Fibroblast of villous mesenchyme (primary cell): ENCODE results near the gene CCL8. TPM values are rescaled to one million over a fixed set of nuclear protein-coding genes. Genes with fewer than 3 reads are reported as not detected.

Experiments
- DNase-seq: peaks from one replicate; pipeline ENCODE4 v3.0.0-alpha.2; 2010; ENCODE audit warnings: low read depth
- H3K4me3 ChIP-seq: 2 replicates; pipeline ENCODE4 v1.5.1; 2011; ENCODE audit warnings: low read depth, mild to moderate bottlenecking, low read length
- total RNA-seq: library from RNA; depleted of rRNA; stranded (reverse); fragments of >200 nt; gene quantifications from 2 replicates; pipeline ENCODE4 v1.2.3, GENCODE V29; 2012
- TF ChIP-seq, protein P1 (sequence below): IDR thresholded peaks from 2 replicates; pipeline ENCODE4 v1.5.1; 2012; ENCODE audit warnings: low read depth, mild to moderate bottlenecking, low read length; ENCODE audit not compliant: insufficient read depth

The CCL8 gene
- total RNA-seq, 1 donor = not detected

DNA sequence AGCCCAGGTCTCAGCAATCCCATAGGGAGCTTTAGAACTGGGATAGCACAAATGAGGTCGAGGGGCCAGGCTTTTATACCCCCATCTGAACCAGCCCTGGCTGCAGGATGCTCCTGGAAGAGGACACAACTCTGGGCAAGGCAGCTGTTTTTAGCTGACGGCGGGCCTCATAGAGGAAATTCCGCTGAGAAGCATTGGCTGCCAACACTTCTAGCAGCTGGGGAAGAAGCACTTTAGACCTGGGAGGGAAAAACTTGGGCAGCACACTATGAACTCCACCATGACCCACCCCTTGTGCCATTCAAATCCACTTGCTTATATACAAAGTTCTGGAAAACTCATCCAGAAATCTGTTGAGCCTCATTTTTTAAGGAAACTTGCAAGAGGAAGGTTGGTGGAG, 28.6 kb upstream of the CCL8 start:
- TF ChIP-seq, protein P1, sequence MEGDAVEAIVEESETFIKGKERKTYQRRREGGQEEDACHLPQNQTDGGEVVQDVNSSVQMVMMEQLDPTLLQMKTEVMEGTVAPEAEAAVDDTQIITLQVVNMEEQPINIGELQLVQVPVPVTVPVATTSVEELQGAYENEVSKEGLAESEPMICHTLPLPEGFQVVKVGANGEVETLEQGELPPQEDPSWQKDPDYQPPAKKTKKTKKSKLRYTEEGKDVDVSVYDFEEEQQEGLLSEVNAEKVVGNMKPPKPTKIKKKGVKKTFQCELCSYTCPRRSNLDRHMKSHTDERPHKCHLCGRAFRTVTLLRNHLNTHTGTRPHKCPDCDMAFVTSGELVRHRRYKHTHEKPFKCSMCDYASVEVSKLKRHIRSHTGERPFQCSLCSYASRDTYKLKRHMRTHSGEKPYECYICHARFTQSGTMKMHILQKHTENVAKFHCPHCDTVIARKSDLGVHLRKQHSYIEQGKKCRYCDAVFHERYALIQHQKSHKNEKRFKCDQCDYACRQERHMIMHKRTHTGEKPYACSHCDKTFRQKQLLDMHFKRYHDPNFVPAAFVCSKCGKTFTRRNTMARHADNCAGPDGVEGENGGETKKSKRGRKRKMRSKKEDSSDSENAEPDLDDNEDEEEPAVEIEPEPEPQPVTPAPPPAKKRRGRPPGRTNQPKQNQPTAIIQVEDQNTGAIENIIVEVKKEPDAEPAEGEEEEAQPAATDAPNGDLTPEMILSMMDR = no peak
- DNase-seq = no peak
- H3K4me3 ChIP-seq = no peak overlapping the region

DNA sequence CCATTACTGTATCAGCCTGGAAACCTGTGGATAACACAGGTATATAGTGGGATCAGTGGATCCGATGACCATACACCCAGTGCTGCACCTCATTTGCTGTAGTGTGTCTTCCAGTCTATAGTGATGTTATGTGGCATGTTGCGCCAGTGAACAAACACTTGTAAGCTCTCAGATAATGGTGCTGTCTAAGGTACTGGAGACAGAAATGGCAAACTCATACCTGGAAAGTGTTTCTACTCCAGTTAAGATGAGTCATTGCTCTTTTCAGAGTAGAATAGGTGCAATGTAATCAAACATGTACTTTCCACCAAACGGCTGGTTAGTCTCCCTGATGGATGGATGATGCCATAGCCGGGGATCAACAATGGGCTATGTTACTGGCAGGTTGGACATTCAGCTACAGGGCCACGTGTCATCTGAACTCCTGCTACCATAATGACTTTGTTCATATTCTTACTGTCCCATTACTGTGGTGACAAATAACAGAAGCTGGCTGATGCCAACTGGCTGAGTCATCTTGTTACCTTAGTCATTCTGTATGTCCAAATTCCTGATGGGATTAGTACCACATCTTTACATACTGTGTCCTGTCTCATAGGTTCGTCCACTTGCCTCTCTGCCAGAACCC, 27.4 kb upstream of the CCL8 start:
- TF ChIP-seq, protein P1 = no peak
- H3K4me3 ChIP-seq = no peak overlapping the region
- no peak for DNase-seq

DNA sequence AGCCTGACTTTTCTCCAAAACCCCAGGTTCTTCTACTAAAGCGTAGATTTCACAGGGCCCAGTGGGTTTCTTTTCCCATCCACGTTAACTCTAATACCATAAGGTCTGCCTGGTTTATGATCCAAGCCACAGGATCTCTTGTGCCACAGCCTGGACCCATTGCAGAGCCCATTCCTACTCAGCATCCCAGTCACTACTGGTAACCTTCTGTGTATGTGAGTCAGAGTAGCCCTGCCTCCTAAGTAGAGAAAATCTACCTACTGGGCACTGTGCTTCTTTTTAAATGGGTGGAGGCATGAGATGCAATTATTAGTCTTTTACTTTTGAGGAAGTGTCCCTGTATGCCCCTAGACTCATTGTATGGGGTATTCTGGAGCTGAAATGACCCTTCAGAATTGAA, 20.2 kb upstream of the CCL8 start:
- TF ChIP-seq, protein P1 = no peak
- no peak for DNase-seq
- no peak overlapping the region for H3K4me3 ChIP-seq

DNA sequence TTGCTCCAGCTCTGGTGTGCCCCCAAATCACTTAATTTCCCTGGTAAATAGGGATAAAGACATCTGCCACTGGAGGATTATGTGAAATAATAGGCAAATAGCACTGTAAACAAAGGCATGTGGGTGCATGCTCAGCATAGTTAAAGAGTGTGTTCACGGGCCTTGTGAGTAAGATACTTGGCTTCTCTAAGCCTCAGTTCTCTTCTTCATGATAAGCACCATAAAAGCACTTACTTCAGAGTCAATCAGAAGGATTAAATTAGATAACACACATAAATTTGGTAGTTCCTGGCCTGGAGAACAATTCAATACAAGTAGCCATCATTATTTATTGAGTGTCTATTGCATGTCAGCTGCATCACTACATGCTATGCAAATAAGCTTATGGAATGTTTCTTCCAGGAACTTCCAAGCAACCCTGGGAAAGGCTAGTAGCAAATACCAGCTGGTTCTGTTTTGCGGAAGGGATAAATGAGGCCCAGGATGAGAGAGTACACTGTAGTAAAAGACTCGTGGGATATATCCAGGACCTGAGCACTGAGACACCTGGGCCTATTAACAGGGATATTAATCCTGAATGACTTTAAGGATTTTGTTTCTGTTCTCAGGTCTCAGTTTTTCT, 19.2 kb upstream of the CCL8 start:
- TF ChIP-seq, protein P1 = no peak
- no peak overlapping the region for H3K4me3 ChIP-seq
- peak; percentile 59 for DNase-seq

DNA sequence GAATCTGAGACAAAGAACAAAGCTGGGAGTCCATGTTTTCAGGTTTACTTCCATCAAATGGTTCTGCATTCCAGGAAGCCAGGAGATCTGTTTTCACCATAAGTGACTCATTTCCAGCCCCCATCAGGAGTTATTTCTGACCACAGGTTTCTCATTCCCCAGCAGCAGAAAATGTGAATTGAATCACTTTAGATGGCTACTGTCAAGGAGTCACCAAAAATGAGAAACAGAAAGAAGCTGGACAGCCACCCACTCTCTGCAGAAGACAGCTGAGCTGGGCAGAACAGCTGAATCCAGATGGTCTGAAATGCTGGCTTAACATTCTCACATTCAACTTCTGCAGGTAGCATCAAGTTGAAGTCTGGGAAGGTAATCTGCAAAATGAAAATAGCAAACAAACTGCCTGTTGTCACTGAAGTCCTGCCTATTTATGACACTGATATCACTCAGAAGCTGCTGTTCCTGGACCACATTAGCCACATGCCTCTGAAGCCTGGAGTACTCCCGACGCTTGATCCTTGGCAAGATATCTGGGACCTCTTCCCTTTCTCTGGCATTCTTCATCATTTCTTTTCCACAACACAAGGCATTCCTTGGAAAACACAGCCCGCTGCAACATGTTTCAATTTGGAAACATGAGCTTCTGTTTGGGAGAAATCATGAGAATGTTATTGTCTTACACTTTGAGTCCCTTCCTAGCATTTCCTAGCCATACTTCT, 18.4 kb upstream of the CCL8 start:
- H3K4me3 ChIP-seq = no peak overlapping the region
- peak; percentile 29 for DNase-seq
- TF ChIP-seq, protein P1 = no peak

DNA sequence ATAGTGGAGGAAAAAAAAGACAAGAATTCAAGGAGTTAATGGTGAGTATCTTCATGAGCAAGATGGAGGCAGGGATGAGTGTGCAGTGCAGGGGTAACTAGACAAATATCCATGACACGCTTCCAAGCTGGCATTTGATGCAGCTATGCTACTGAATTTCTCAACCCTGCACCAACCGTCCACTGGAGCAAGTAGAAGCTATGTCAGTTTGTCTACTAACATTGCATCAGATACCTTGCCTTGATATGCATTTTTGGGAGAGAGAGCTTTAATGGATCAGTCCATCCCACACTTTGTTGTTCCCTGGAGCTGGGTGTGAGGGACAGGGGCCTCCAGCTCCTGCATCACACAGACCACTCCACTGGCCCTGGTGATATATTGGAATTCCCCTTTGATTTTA, 17.2 kb upstream of the CCL8 start:
- TF ChIP-seq, protein P1 = no peak
- no peak for DNase-seq
- no peak overlapping the region for H3K4me3 ChIP-seq
